VCaP (cell line): ENCODE measurements around the gene PTPRT.

Experiments used
- H3K27ac ChIP-seq: fragments of 450-650 bp; 2 replicates; pipeline ENCODE4 v1.5.1; 2017
- TF ChIP-seq, protein P1 (sequence below): fragments of 450-650 bp; conservative IDR thresholded peaks from 2 replicates; pipeline ENCODE4 v1.5.1; 2017; ENCODE audit warnings: mild to moderate bottlenecking, moderate library complexity

Gene PTPRT

DNA sequence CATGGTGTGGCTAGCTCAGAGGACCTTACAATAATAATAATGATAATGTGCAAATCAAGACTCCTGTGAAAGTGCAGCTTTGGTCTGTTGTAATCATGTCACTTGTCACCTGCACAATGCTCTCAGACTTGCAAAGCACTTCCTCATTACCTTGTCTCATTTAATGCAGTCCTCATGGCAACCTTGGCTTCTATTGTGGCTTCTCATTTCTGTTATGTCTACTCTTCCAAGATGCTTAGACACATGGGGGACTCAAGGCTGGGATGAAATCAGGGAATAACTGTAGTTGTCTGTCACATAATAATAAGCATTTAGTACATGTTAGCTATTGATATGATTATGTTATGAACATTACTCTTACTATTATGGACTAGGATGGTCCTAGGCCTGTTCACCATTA, 484.2 kb downstream of the PTPRT start:
- TF ChIP-seq, protein P1, sequence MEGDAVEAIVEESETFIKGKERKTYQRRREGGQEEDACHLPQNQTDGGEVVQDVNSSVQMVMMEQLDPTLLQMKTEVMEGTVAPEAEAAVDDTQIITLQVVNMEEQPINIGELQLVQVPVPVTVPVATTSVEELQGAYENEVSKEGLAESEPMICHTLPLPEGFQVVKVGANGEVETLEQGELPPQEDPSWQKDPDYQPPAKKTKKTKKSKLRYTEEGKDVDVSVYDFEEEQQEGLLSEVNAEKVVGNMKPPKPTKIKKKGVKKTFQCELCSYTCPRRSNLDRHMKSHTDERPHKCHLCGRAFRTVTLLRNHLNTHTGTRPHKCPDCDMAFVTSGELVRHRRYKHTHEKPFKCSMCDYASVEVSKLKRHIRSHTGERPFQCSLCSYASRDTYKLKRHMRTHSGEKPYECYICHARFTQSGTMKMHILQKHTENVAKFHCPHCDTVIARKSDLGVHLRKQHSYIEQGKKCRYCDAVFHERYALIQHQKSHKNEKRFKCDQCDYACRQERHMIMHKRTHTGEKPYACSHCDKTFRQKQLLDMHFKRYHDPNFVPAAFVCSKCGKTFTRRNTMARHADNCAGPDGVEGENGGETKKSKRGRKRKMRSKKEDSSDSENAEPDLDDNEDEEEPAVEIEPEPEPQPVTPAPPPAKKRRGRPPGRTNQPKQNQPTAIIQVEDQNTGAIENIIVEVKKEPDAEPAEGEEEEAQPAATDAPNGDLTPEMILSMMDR: no peak

DNA sequence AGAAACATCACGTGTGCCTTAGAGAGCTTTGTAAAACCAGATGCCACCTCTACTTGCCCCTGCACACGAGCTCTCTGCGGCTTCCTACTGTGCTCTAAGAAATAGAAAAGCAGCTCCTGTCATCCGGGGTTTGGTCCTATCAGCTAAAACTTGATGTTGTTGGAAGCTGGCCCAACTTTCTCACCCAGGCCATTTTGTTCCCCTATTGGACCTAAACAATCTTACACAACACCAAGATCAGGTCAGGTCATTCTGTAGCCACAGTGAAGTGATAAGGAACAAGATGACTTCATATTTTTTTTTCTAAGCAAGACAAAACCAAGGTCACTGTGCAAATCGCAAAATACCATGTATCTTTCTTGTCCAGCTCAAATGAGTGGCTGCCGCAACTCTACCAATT, 486.0 kb downstream of the PTPRT start:
- H3K27ac ChIP-seq: no peak overlapping the region
- TF ChIP-seq, protein P1: no peak

More for the DNA sequence above, 484.2 kb downstream of the PTPRT start:
- no peak overlapping the region for H3K27ac ChIP-seq

DNA sequence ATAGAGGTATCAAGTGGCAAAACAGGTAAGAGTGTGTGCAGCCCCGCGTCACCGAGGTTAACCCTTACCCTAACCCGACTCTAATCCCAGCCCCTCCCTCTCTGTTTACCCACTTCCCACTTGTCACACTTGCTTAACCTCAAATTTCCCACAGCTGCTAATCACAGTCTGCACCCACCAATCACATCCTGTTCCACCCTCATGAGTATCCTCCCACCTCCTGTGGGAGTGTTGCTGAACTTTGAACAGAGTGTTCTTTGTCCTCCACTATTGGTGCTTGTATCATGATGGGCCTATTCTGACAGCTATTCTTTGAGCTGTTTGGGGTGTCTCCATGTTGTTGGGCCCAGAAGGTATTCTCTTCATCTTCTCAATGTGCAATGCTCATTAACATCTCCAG, 487.8 kb downstream of the PTPRT start:
- H3K27ac ChIP-seq: no peak overlapping the region
- TF ChIP-seq, protein P1: no peak

DNA sequence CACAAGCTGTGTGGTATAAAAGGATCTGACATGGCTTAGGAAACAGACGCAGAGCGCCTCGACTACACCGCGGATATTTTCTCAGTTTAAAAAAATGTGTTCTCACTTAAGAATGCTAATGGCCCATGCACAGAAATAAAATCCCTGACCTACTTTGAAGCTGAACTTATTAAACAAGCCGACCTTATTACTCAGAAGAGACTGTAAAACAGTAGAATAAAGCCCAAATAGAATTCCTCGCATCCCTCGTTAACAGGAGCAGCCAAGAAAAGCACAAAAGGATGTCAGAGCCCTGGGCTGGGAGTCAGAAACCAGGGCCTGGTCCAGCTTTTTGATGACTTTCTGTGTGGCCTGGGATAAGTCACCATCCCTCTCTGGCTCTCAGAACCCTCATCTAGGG, 489.3 kb downstream of the PTPRT start:
- TF ChIP-seq, protein P1: no peak
- no peak overlapping the region for H3K27ac ChIP-seq

GRCh38 chr20:42697962-42698361, 491.7 kb downstream of the PTPRT start:
- no peak overlapping the region for H3K27ac ChIP-seq
- TF ChIP-seq, protein P1: no peak

DNA sequence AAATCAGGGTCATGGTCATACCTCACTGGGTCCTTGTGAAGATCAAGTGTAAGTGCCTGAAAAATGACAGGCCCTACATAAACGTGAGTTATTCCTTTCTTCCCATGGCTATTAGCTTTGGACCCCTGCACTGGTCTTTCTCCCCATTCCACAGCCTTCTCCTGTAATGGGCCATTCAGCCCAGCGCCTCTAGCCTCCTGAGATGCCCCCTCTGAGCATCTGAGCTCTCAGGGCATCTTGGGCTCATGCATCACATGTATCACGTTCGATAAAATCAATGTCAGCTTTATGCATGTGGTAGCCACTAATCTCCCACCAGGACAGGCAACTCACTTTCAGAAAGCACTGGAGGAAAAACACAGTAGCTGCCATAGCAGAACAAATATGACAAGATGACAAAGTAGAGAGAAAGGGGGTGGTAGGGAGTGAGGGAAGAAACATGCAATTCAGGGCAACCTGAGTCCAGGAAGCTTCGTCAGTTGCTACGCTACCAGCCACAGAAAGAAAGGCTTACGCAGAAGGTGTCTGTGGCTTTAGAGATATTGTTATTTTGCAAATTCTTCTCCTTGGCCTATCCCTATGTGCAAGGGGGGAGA, 498.8 kb downstream of the PTPRT start:
- TF ChIP-seq, protein P1: no peak
- H3K27ac ChIP-seq: no peak overlapping the region

DNA sequence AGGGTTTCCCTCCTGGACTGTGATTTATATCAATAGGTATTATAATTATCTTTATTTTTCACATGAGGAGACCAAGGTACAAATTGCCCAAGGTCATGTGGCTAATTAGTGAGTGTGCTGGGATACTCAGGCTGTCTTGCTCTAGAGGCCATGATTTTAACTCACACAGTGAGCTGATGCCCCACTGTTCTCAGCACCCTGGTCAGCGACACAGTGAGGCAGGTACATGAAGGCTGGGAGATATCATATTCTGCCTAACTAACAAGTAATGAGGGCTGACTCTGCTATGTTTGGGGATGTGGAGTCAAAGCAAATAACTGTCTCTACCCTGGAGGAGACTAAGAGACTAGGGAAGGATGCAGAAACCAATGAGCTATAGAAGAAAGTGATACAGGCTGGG, 501.1 kb downstream of the PTPRT start:
- H3K27ac ChIP-seq: no peak overlapping the region
- TF ChIP-seq, protein P1: no peak
